C1 segment of cervical spinal cord (tissue), 14 donors: ENCODE data around the gene RABGGTA.

Experiments
- DNase-seq, 14 donors: peaks; one replicate each; lab custom pipeline; 2025; lab: John Stamatoyannopoulos, UW

RABGGTA gene

GRCh38 chr14:24307156-24307574, 35.8 kb upstream of the RABGGTA start:
- DNase-seq, result no peak

GRCh38 chr14:24304019-24304387, 32.6 kb upstream of the RABGGTA start:
- no peak for DNase-seq

- no peak for DNase-seq
These were observed 29.1 kb upstream of the RABGGTA start for GRCh38 chr14:24300326-24300980.

GRCh38 chr14:24299255-24300191, 28.1 kb upstream of the RABGGTA start, which contains the start of the genes DHRS1 and NOP9:
Gene DHRS1 (minus strand): TSS chr14:24299780. CDS start chr14:24299106, 674 bp downstream.
Gene NOP9 (plus strand): TSS chr14:24299850. CDS start chr14:24299955, 105 bp downstream.
- DNase-seq, result peak in 13 of 14 donors; percentile 28 to 87 (median 78)

- DNase-seq, result peak in 2 of 14 donors; percentile 46 to 59
These were observed 27.5 kb upstream of the RABGGTA start for GRCh38 chr14:24298892-24299254.

- DNase-seq, result no peak
These were observed 26.0 kb upstream of the RABGGTA start for GRCh38 chr14:24297190-24297964.

- DNase-seq, result peak in 7 of 14 donors; percentile 17 to 53 (median 32)
These were observed 25.2 kb upstream of the RABGGTA start for GRCh38 chr14:24296341-24297157.

GRCh38 chr14:24293525-24293924, 22.1 kb upstream of the RABGGTA start:
- no peak for DNase-seq

GRCh38 chr14:24292118-24292807, 20.9 kb upstream of the RABGGTA start:
- DNase-seq, result no peak

GRCh38 chr14:24291446-24292117, 20.2 kb upstream of the RABGGTA start:
- DNase-seq, result no peak

- no peak for DNase-seq
These were observed 19.3 kb upstream of the RABGGTA start for GRCh38 chr14:24290746-24291145.

GRCh38 chr14:24289649-24290280, 18.4 kb upstream of the RABGGTA start:
- no peak for DNase-seq

- DNase-seq, result no peak
These were observed 15.6 kb upstream of the RABGGTA start for GRCh38 chr14:24286996-24287395.

GRCh38 chr14:24285351-24285750, 14.0 kb upstream of the RABGGTA start:
- no peak for DNase-seq

GRCh38 chr14:24284501-24285035, 13.2 kb upstream of the RABGGTA start:
- DNase-seq, result no peak

GRCh38 chr14:24283796-24284460, 12.5 kb upstream of the RABGGTA start:
- no peak for DNase-seq

- no peak for DNase-seq
These were observed 11.3 kb upstream of the RABGGTA start for GRCh38 chr14:24282736-24283135.

- DNase-seq, result no peak
These were observed 10.2 kb upstream of the RABGGTA start for GRCh38 chr14:24281636-24282035.
